HepG2 (cell line): ENCODE results near the gene HIC1.

ENCODE experiments used
- BRF2 ChIP-seq: sonication (generic); formaldehyde crosslinking; IDR thresholded peaks from 2 replicates; pipeline ENCODE4 v1.8.1; 2022; ENCODE audit warnings: mild to moderate bottlenecking, missing genetic modification reagents
- CEBPZ ChIP-seq: IDR thresholded peaks from 2 replicates; pipeline ENCODE4 v1.6.1; 2012; ENCODE audit warnings: low read length, improper control_type of control experiment
- CHD2 ChIP-seq: IDR thresholded peaks from 2 replicates; pipeline ENCODE4 v1.6.1; 2011; ENCODE audit warnings: low read depth, low read length, improper control_type of control experiment
- CHD4 ChIP-seq: fragments of 200-600 bp; sonication (generic); IDR thresholded peaks from 2 replicates; pipeline ENCODE4 v1.7.0; 2017; ENCODE audit warnings: mild to moderate bottlenecking, low read length, borderline replicate concordance
- CREB3 ChIP-seq: sonication (generic); formaldehyde crosslinking; IDR thresholded peaks from 2 replicates; pipeline ENCODE4 v1.5.0; 2020; ENCODE audit warnings: missing genetic modification reagents
- CTCF ChIP-seq: sonication (generic); formaldehyde crosslinking; IDR thresholded peaks from 2 replicates; pipeline ENCODE4 v1.5.0; 2020; ENCODE audit warnings: mild to moderate bottlenecking, missing genetic modification reagents, moderate library complexity
- EZH2 ChIP-seq: conservative IDR thresholded peaks from 2 replicates; pipeline ENCODE4 v1.6.1; 2012; ENCODE audit warnings: mild to moderate bottlenecking, low read depth, low read length, moderate library complexity
- FOXK2 ChIP-seq: fragments of 450-650 bp; IDR thresholded peaks from 2 replicates; pipeline ENCODE4 v1.6.1; 2016
- HIVEP1 ChIP-seq: sonication (generic); formaldehyde crosslinking; IDR thresholded peaks from 2 replicates; pipeline ENCODE4 v1.4.0; 2020; ENCODE audit warnings: mild to moderate bottlenecking, missing genetic modification reagents
- PTBP1 ChIP-seq: fragments of 200-400 bp; formaldehyde crosslinking; IDR thresholded peaks from 2 replicates; pipeline ENCODE4 v1.6.1; 2018; ENCODE audit warnings: low read length, low read depth; ENCODE audit not compliant: poor library complexity, severe bottlenecking
- RBM22 ChIP-seq: fragments of 200-400 bp; formaldehyde crosslinking; optimal IDR thresholded peaks from 2 replicates; pipeline ENCODE3; 2017; ENCODE audit warnings: mild to moderate bottlenecking, low read length, moderate library complexity
- SP1 ChIP-seq, 2 experiments: fragments of 450-650 bp in 1 of 2; sonication (generic) in 1 of 2; formaldehyde crosslinking in 1 of 2; IDR thresholded peaks; 2 replicates each; pipeline versions ENCODE4 v1.4.0 to v1.6.1; 2016 to 2020; ENCODE audit warnings: missing genetic modification reagents in 1 of 2
- ZFP1 ChIP-seq: IDR thresholded peaks from 2 replicates; pipeline ENCODE4 v1.6.1; 2016
- ZNF7 ChIP-seq: IDR thresholded peaks from 2 replicates; pipeline ENCODE4 v1.6.1; 2016; ENCODE audit warnings: missing biosample characterization, missing genetic modification reagents

- TF ChIP-seq PTBP1, result no peak
- no peak for TF ChIP-seq CREB3 (CRISPR knock-in tag)
- no peak for TF ChIP-seq RBM22
- TF ChIP-seq CHD4, result no peak
- TF ChIP-seq SP1 (IDR thresholded peaks at IDR 0.05), result no peak
- TF ChIP-seq SP1 (CRISPR knock-in tag; IDR thresholded peaks at IDR 0.05), result no peak
- no peak for TF ChIP-seq HIVEP1
- TF ChIP-seq FOXK2, result no peak
- no peak for TF ChIP-seq EZH2
- TF ChIP-seq CHD2, result no peak
- TF ChIP-seq CEBPZ, result no peak
- no peak for TF ChIP-seq BRF2 (CRISPR knock-in tag)
- no peak for TF ChIP-seq ZNF7 (CRISPR knock-in tag)
- no peak for TF ChIP-seq CTCF (CRISPR knock-in tag)
- no peak for TF ChIP-seq ZFP1 (CRISPR knock-in tag)
Measured at GRCh38 chr17:2106308-2106955, 51.5 kb downstream of the HIC1 start.
